Neural progenitor cell (in vitro differentiated cells): Measurements from ENCODE around the gene ATAD2B.

ENCODE experiments used
- CTCF ChIP-seq: fragments of 200-600 bp; sonication (generic); IDR thresholded peaks from 2 replicates; pipeline ENCODE4 v1.5.1; 2017; ENCODE audit warnings: antibody characterized with exemption, mild to moderate bottlenecking
- EZH2 ChIP-seq: fragments of 200-600 bp; sonication (generic); IDR thresholded peaks from 2 replicates; pipeline ENCODE4 v1.6.1; 2017; ENCODE audit warnings: antibody characterized with exemption, mild to moderate bottlenecking, moderate library complexity

- TF ChIP-seq CTCF (no peak), EZH2 (no peak)
Measured at GRCh38 chr2:23835988-23836387, 90.9 kb downstream of the ATAD2B start.
